RWPE2 (cell line): Measurements from ENCODE around the gene PARP6.
A peak's percentile ranks its signal among the peaks of the same experiment; 100 is the strongest.

Experiments
- ATAC-seq: fragments of 200-7000 bp; cut with Tn5 transposase; 3 replicates; pipeline ENCODE4 v1.9.1; 2021; ENCODE audit warnings: low read depth
- DNase-seq: peaks from one replicate; pipeline ENCODE4 v3.0.0-alpha.2; 2020; ENCODE audit warnings: low spot score
- H3K27ac ChIP-seq: fragments of 450-650 bp; 2 replicates; pipeline ENCODE4 v1.5.1; 2017; ENCODE audit warnings: mild to moderate bottlenecking; ENCODE audit not compliant: poor library complexity, severe bottlenecking
- H3K27me3 ChIP-seq: fragments of 250-450 bp; sonication (Bioruptor Pico); 2 replicates; pipeline ENCODE4 v1.5.1; 2021; ENCODE audit warnings: mild to moderate bottlenecking, moderate library complexity; ENCODE audit not compliant: insufficient read depth, poor library complexity, severe bottlenecking
- H3K36me3 ChIP-seq: fragments of 250-450 bp; sonication (Bioruptor Pico); 2 replicates; pipeline ENCODE4 v1.5.1; 2020; ENCODE audit warnings: low read depth, mild to moderate bottlenecking, moderate library complexity
- H3K4me1 ChIP-seq: fragments of 250-450 bp; sonication (Bioruptor Pico); 2 replicates; pipeline ENCODE4 v1.5.1; 2021; ENCODE audit warnings: mild to moderate bottlenecking, moderate library complexity; ENCODE audit not compliant: insufficient read depth, poor library complexity, severe bottlenecking
- H3K4me3 ChIP-seq: fragments of 250-450 bp; sonication (Bioruptor Pico); 2 replicates; pipeline ENCODE4 v1.5.1; 2021; ENCODE audit warnings: mild to moderate bottlenecking, moderate library complexity; ENCODE audit not compliant: severe bottlenecking
- H3K9me3 ChIP-seq: fragments of 250-450 bp; sonication (Bioruptor Pico); 2 replicates; pipeline ENCODE4 v1.5.1; 2021; ENCODE audit warnings: mild to moderate bottlenecking, moderate library complexity; ENCODE audit not compliant: severe bottlenecking
- CTCF ChIP-seq: fragments of 450-650 bp; IDR thresholded peaks from one replicate; pipeline ENCODE4 v1.5.1; 2017; ENCODE audit warnings: mild to moderate bottlenecking, moderate library complexity; ENCODE audit not compliant: poor library complexity, severe bottlenecking

The PARP6 gene

GRCh38 chr15:72202302-72202701 is 70.1 kb downstream of the PARP6 start:
- Histone ChIP-seq H3K36me3 (peaks cover 89% of the 10 kb centered on the region), H3K4me1 (peaks cover 25% of the 10 kb centered on the region), H3K9me3 (no peaks in the 10 kb centered on the region), H3K27me3 (no peaks in the 10 kb centered on the region), H3K4me3 (no peak overlapping the region), H3K27ac (peak overlapping the region; percentile 91)
- no peak for TF ChIP-seq CTCF
- DNase-seq (no peak), ATAC-seq (no peak)

GRCh38 chr15:72201391-72201921 is 70.9 kb downstream of the PARP6 start:
- ATAC-seq (no peak), DNase-seq (no peak)
- H3K9me3 ChIP-seq = no peaks in the 10 kb centered on the region
- no peak overlapping the region for H3K4me3 ChIP-seq
- H3K4me1 ChIP-seq = peaks cover 25% of the 10 kb centered on the region
- peaks cover 80% of the 10 kb centered on the region for H3K36me3 ChIP-seq
- no peaks in the 10 kb centered on the region for H3K27me3 ChIP-seq
- peak overlapping the region; percentile 91 for H3K27ac ChIP-seq
- TF ChIP-seq CTCF = no peak

GRCh38 chr15:72200395-72201237 is 71.7 kb downstream of the PARP6 start:
- no peak for TF ChIP-seq CTCF
- Histone ChIP-seq H3K4me3 (no peak overlapping the region), H3K27ac (peak overlapping the region; percentile 91), H3K27me3 (no peaks in the 10 kb centered on the region), H3K36me3 (peaks cover 72% of the 10 kb centered on the region), H3K4me1 (peaks cover 25% of the 10 kb centered on the region), H3K9me3 (no peaks in the 10 kb centered on the region)
- no peak for ATAC-seq
- no peak for DNase-seq

- ATAC-seq (peak; percentile 19), DNase-seq (no peak)
- Histone ChIP-seq H3K4me1 (peaks cover 19% of the 10 kb centered on the region), H3K4me3 (no peak overlapping the region), H3K27ac (peak overlapping the region; percentile 91), H3K27me3 (no peaks in the 10 kb centered on the region), H3K9me3 (no peaks in the 10 kb centered on the region), H3K36me3 (peaks cover 64% of the 10 kb centered on the region)
- TF ChIP-seq CTCF = peak; percentile 99
These were observed 72.6 kb downstream of the PARP6 start for GRCh38 chr15:72199721-72200212.

GRCh38 chr15:72199205-72199515 is 73.2 kb downstream of the PARP6 start:
- H3K4me1 ChIP-seq = peaks cover 13% of the 10 kb centered on the region
- no peak overlapping the region for H3K4me3 ChIP-seq
- DNase-seq (no peak), ATAC-seq (no peak)
- peak overlapping the region; percentile 91 for H3K27ac ChIP-seq
- peaks cover 57% of the 10 kb centered on the region for H3K36me3 ChIP-seq
- no peak for TF ChIP-seq CTCF
- no peaks in the 10 kb centered on the region for H3K9me3 ChIP-seq
- H3K27me3 ChIP-seq = no peaks in the 10 kb centered on the region
